ENCODE data around the gene TCERG1L. TPM values are rescaled to one million over a fixed set of nuclear protein-coding genes. Genes with fewer than 3 reads are reported as not detected.

TCERG1L gene
- total RNA-seq, 2 donors from 2014 or later, result 0.12 TPM; not detected in 1

DNA sequence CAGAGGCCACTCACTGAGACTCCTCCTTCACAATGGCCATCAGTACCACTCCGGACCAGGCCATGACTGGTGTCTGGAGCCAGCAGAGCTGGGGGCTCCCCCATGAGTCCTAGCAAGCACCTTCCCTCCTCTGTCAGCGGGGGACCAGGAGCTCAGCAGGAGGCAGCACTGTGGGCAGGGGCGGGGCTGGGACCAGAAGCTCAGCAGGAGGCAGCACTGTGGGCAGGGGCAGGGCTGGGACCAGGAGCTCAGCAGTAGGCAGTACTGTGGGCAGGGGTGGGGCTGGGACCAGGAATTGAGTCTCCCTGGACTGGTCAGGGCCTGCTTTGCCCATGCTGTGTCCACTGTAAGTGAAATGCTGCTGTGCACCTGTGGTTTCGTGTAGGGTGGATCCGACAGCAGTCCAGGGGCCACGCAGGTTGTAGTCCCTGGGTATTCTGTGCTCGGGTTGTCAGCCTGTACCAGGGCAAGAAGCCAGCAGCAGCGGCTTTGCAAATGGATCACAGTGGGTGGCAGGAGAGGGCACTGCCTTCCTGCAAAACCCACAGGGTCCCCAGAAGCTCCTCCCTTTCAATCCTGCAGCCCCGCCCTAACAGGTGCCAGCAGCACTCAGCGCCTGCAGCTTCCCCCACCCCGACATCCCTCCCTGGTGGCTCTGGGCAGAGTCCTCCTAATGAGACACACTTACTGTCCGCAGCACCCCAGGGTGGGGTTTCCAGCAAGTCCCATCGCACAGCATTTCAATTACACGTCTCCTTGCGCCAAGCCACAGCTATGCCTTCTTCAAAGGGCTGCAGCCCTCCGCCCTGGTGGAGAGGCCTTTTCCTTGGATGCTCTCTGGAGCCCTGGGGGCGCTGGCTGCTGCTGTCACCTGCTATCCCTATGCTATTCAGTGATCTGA is 220.5 kb downstream of the TCERG1L start:
- TF ChIP-seq, protein P1, sequence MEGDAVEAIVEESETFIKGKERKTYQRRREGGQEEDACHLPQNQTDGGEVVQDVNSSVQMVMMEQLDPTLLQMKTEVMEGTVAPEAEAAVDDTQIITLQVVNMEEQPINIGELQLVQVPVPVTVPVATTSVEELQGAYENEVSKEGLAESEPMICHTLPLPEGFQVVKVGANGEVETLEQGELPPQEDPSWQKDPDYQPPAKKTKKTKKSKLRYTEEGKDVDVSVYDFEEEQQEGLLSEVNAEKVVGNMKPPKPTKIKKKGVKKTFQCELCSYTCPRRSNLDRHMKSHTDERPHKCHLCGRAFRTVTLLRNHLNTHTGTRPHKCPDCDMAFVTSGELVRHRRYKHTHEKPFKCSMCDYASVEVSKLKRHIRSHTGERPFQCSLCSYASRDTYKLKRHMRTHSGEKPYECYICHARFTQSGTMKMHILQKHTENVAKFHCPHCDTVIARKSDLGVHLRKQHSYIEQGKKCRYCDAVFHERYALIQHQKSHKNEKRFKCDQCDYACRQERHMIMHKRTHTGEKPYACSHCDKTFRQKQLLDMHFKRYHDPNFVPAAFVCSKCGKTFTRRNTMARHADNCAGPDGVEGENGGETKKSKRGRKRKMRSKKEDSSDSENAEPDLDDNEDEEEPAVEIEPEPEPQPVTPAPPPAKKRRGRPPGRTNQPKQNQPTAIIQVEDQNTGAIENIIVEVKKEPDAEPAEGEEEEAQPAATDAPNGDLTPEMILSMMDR (IDR thresholded peaks at IDR 0.05), result no peak
- Histone ChIP-seq H3K36me3 (no peaks in the 10 kb centered on the region), H3K9me3 (no peaks in the 10 kb centered on the region), H3K27me3 (no peaks in the 10 kb centered on the region), H3K4me1 (peaks cover 0 to 6% of the 10 kb centered on the region in 2 donors), H3K4me3 (no peak overlapping the region), H3K27ac (no peak overlapping the region)
- no peak for DNase-seq (ENCODE audit: low spot score)

DNA sequence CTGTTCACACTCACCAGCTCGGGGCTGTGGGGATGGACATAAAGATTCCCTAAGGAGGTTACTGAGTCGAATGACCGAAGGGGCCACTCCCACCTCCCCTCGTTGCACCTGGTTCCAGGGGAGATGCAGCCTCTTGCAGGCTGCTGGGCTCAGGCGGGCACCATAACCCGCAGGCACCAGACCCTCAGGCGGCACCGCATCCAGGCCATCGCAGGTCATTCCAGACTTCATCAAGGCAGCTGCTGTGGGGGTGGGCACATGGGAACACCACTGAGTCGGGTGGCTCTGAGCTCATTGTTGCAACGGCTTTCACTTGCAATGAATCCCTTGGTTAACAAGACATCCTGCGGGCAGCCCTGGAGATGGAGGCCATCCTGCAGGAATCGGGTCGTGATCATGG is 221.7 kb downstream of the TCERG1L start:
- no peaks in the 10 kb centered on the region for H3K9me3 ChIP-seq
- TF ChIP-seq, protein P1 (IDR thresholded peaks at IDR 0.05), result no peak
- H3K4me1 ChIP-seq, result peaks cover 0 to 4% of the 10 kb centered on the region in 2 donors
- H3K27ac ChIP-seq, result no peak overlapping the region
- no peak for DNase-seq (ENCODE audit: low spot score)
- H3K27me3 ChIP-seq, result no peaks in the 10 kb centered on the region
- no peak overlapping the region for H3K4me3 ChIP-seq
- no peaks in the 10 kb centered on the region for H3K36me3 ChIP-seq

DNA sequence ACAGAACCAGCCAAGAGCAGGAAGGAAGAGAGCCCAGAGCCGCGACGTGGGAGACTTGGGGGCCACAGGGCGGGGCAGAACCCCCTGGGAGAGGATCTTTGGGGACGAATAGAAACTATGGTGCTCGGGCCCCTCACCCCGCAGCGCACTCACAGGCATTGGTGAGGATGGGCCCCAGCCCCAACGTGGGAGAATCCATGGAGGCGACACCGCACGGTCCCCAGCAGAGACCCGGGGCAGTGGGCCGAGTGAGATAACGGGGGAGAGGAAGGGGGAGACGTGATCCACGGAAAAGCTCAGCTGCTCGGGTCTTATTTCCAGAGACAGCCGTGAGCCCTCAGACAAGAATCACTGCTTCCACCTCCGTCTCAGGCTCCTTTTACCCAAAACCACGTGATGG is 222.4 kb downstream of the TCERG1L start:
- TF ChIP-seq, protein P1 (IDR thresholded peaks at IDR 0.05), result no peak
- H3K9me3 ChIP-seq, result no peaks in the 10 kb centered on the region
- H3K27me3 ChIP-seq, result no peaks in the 10 kb centered on the region
- no peaks in the 10 kb centered on the region for H3K4me1 ChIP-seq
- no peaks in the 10 kb centered on the region for H3K36me3 ChIP-seq
- H3K27ac ChIP-seq, result no peak overlapping the region
- no peak for DNase-seq (ENCODE audit: low spot score)
- H3K4me3 ChIP-seq, result no peak overlapping the region

DNA sequence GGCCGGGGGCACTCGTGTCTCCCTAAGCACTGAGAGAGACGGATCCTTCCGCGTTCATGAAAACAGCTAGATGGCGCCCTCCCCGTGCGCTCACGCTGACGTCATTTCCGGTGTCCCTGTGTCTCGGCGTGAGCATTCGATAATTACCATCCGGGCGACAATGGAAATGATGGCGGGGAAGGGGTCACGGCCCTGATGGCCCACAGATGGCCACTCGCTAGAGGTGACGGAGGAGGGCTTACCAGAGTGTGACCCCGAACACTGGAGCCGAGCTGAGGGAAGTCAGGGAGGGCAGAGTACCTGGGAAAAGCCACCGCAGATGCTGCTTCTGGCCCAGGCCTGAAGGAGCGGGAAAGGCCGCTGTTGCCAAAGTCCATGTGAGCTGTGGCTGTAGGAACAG is 222.9 kb downstream of the TCERG1L start:
- DNase-seq (ENCODE audit: low spot score), result no peak
- TF ChIP-seq, protein P1 (IDR thresholded peaks at IDR 0.05), result no peak
- H3K4me1 ChIP-seq, result no peaks in the 10 kb centered on the region
- H3K27me3 ChIP-seq, result no peaks in the 10 kb centered on the region
- H3K36me3 ChIP-seq, result no peaks in the 10 kb centered on the region
- H3K4me3 ChIP-seq, result no peak overlapping the region
- no peaks in the 10 kb centered on the region for H3K9me3 ChIP-seq
- no peak overlapping the region for H3K27ac ChIP-seq

DNA sequence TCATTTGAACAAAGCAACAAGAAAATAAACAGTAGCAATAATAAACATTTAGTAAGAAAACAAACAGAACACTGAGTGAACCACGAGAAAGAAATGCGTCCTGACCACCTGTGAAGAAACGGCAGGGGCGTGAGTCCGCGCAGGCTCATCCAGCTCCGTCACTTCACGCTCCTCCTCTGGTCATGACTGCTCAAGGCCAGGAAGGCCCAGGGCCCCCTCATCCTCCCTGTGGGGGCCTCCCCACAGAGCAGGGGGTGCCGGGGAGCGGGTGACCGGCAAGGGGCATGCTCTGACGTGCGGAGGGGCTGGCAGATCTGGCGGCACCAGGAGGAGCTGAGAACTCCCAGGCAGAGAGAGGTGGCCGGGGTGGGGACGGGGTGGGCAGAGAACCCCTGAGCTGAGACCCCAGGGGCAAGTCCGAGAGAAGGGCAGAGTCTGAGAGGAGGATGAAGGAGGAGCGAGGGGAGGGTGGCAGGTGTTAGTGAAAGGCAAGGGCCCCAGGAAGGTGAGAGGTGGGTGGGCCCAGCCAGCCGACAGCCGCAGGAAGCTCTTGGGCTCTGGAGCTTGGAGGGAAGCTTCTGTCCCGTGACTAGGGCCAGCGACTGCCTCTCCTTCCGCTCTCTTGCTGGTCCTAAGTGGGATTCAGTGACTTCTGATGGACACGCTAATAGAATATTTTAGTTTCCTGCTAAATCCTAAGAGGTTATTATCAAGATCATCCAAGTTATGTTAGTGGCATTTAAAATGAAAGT is 223.9 kb downstream of the TCERG1L start:
- Histone ChIP-seq H3K27ac (no peak overlapping the region), H3K4me1 (no peaks in the 10 kb centered on the region), H3K36me3 (no peaks in the 10 kb centered on the region), H3K4me3 (no peak overlapping the region), H3K27me3 (no peaks in the 10 kb centered on the region), H3K9me3 (no peaks in the 10 kb centered on the region)
- TF ChIP-seq, protein P1 (IDR thresholded peaks at IDR 0.05), result no peak
- no peak for DNase-seq (ENCODE audit: low spot score)

All from right atrium auricular region (tissue), 2 donors.